ENCODE measurements around the gene MOV10L1.

Gene MOV10L1

GRCh38 chr22:50167689-50168489 lies 78.1 kb downstream of the MOV10L1 start:
- TF ChIP-seq CEBPB (IDR thresholded peaks at IDR 0.05) (no peak), TCF12 (IDR thresholded peaks at IDR 0.05; ENCODE audit: low read depth) (no peak), TEAD4 (IDR thresholded peaks at IDR 0.05) (no peak), RAD21 (IDR thresholded peaks at IDR 0.05; ENCODE audit: low read depth) (no peak), MAX (IDR thresholded peaks at IDR 0.05) (no peak), EGR1 (IDR thresholded peaks at IDR 0.05) (no peak), ZBTB7A (IDR thresholded peaks at IDR 0.05; ENCODE audit: low read depth) (no peak), YY1 (IDR thresholded peaks at IDR 0.05; ENCODE audit: low read depth) (no peak), REST (IDR thresholded peaks at IDR 0.05; ENCODE audit: low read depth) (no peak), CREB1 (IDR thresholded peaks at IDR 0.05; ENCODE audit: low read depth) (no peak)

GRCh38 chr22:50169181-50169759 lies 79.5 kb downstream of the MOV10L1 start:
- TF ChIP-seq FOXM1 (IDR thresholded peaks at IDR 0.05; ENCODE audit: borderline replicate concordance, low read depth) (no peak), TAF1 (IDR thresholded peaks at IDR 0.05; ENCODE audit: low read depth) (no peak), CEBPB (IDR thresholded peaks at IDR 0.05) (no peak), USF1 (IDR thresholded peaks at IDR 0.05) (no peak), TCF12 (IDR thresholded peaks at IDR 0.05; ENCODE audit: low read depth) (no peak), TEAD4 (IDR thresholded peaks at IDR 0.05) (no peak), NFIC (IDR thresholded peaks at IDR 0.05) (no peak), EGR1 (IDR thresholded peaks at IDR 0.05) (no peak), ZBTB7A (IDR thresholded peaks at IDR 0.05; ENCODE audit: low read depth) (no peak), RAD21 (IDR thresholded peaks at IDR 0.05; ENCODE audit: low read depth) (no peak), CREB1 (IDR thresholded peaks at IDR 0.05; ENCODE audit: low read depth) (no peak)

- TF ChIP-seq EP300 (IDR thresholded peaks at IDR 0.05; ENCODE audit: borderline replicate concordance) (0 out of 2 replicates have a peak, but pooled peaks have one; percentile 17), TEAD4 (IDR thresholded peaks at IDR 0.05) (no peak), TAF1 (IDR thresholded peaks at IDR 0.05; ENCODE audit: low read depth) (peak; percentile 25; the same call in 1 of the 2 replicates), RAD21 (IDR thresholded peaks at IDR 0.05; ENCODE audit: low read depth) (no peak), TCF12 (IDR thresholded peaks at IDR 0.05; ENCODE audit: low read depth) (no peak), ZBTB7A (IDR thresholded peaks at IDR 0.05; ENCODE audit: low read depth) (no peak; the same call in 1 of the 2 replicates)
Observed at GRCh38 chr22:50169774-50170341, 80.1 kb downstream of the MOV10L1 start.

- TF ChIP-seq YY1 (IDR thresholded peaks at IDR 0.05; ENCODE audit: low read depth), result peak; percentile 67; the same call in 1 of the 2 replicates
- no peak for TF ChIP-seq REST (IDR thresholded peaks at IDR 0.05; ENCODE audit: low read depth)
Observed at GRCh38 chr22:50170453-50171318, 80.9 kb downstream of the MOV10L1 start, which contains the start of gene PANX2. Gene PANX2, plus strand, starts transcription at chr22:50170731. Its CDS starts 0 bp downstream, at chr22:50170731.

- TF ChIP-seq MAX (IDR thresholded peaks at IDR 0.05) (no peak), ZBTB7A (IDR thresholded peaks at IDR 0.05; ENCODE audit: low read depth) (no peak), TCF12 (IDR thresholded peaks at IDR 0.05; ENCODE audit: low read depth) (no peak), REST (IDR thresholded peaks at IDR 0.05; ENCODE audit: low read depth) (no peak), CEBPB (IDR thresholded peaks at IDR 0.05) (no peak), USF1 (IDR thresholded peaks at IDR 0.05) (no peak), RAD21 (IDR thresholded peaks at IDR 0.05; ENCODE audit: low read depth) (no peak), YY1 (IDR thresholded peaks at IDR 0.05; ENCODE audit: low read depth) (no peak), NFIC (IDR thresholded peaks at IDR 0.05) (no peak), EP300 (IDR thresholded peaks at IDR 0.05; ENCODE audit: borderline replicate concordance) (no peak), EGR1 (IDR thresholded peaks at IDR 0.05) (no peak), CREB1 (IDR thresholded peaks at IDR 0.05; ENCODE audit: low read depth) (no peak), TEAD4 (IDR thresholded peaks at IDR 0.05) (no peak), TAF1 (IDR thresholded peaks at IDR 0.05; ENCODE audit: low read depth) (no peak), FOXM1 (IDR thresholded peaks at IDR 0.05; ENCODE audit: borderline replicate concordance, low read depth) (no peak)
Observed at GRCh38 chr22:50171319-50171964, 81.6 kb downstream of the MOV10L1 start.
